Uterus (tissue), 2 donors: ENCODE results near the gene OSBPL2.

ENCODE experiments used
- POLR2A ChIP-seq, 2 donors: fragments of 450-650 bp; IDR thresholded peaks; one replicate each; pipeline ENCODE4 v1.6.1; 2016; ENCODE audit warnings: antibody characterized with exemption in 2 of 2, mild to moderate bottlenecking in 1 of 2, moderate library complexity in 1 of 2
- TF ChIP-seq, protein P1 (sequence below), 4 experiments: fragments of 200-600 bp in 2 of 4; fragments of 450-650 bp in 2 of 4; sonication (generic) in 2 of 4; IDR thresholded peaks; one replicate each; pipeline ENCODE4 v1.5.1; 2016 to 2019; ENCODE audit warnings: antibody characterized with exemption in 4 of 4, mild to moderate bottlenecking in 2 of 4, moderate library complexity in 1 of 4

- TF ChIP-seq, protein P1, sequence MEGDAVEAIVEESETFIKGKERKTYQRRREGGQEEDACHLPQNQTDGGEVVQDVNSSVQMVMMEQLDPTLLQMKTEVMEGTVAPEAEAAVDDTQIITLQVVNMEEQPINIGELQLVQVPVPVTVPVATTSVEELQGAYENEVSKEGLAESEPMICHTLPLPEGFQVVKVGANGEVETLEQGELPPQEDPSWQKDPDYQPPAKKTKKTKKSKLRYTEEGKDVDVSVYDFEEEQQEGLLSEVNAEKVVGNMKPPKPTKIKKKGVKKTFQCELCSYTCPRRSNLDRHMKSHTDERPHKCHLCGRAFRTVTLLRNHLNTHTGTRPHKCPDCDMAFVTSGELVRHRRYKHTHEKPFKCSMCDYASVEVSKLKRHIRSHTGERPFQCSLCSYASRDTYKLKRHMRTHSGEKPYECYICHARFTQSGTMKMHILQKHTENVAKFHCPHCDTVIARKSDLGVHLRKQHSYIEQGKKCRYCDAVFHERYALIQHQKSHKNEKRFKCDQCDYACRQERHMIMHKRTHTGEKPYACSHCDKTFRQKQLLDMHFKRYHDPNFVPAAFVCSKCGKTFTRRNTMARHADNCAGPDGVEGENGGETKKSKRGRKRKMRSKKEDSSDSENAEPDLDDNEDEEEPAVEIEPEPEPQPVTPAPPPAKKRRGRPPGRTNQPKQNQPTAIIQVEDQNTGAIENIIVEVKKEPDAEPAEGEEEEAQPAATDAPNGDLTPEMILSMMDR (IDR thresholded peaks at IDR 0.05): no peak
- TF ChIP-seq POLR2A (IDR thresholded peaks at IDR 0.05): no peak
Observed at GRCh38 chr20:62222972-62223371, 15.3 kb upstream of the OSBPL2 start.
